HCT116 (cell line): Measurements from ENCODE around the gene RABL3. TPM values are rescaled to one million over a fixed set of nuclear protein-coding genes. Genes with fewer than 3 reads are reported as not detected.

Experiments
- ATAC-seq: fragments of 200-7000 bp; cut with Tn5 transposase; 2 replicates; pipeline ENCODE4 v1.9.1; 2020; ENCODE audit warnings: mild to moderate bottlenecking, moderate library complexity
- BruUV-seq: library from RNA; stranded (reverse); fragments of 400-500 nt; replicated peaks from 2 replicates; lab custom pipeline; 2021; lab: Mats Ljungman, UMichigan
- CTCF ChIA-PET: fragments of 300-600 bp; sonication (Branson Sonifier 250); formaldehyde crosslinking; loops from one replicate; lab custom pipeline; 2021; ENCODE audit warnings: antibody characterized with exemption; lab: Charles Lee
- POLR2A ChIA-PET: fragments of 300-600, 350-600 bp; sonication (Branson Sonifier 250); formaldehyde crosslinking; loops from one replicate; lab custom pipeline; 2021; ENCODE audit warnings: antibody characterized with exemption; lab: Charles Lee
- RAD21 ChIA-PET, 2 experiments: fragments of 300-600 bp; sonication (Branson Sonifier 250); formaldehyde crosslinking; loops; one replicate each; lab custom pipeline; 2023; ENCODE audit warnings: low total read pairs in 2 of 2; ENCODE audit not compliant: uncharacterized antibody in 2 of 2, unreplicated experiment in 2 of 2, low non-redundant PET in 1 of 2; lab: Charles Lee
- DNase-seq: peaks from one replicate; pipeline ENCODE4 v3.0.0-alpha.2; 2010; ENCODE audit warnings: low read depth, low spot score
- H2AFZ ChIP-seq: fragments of 200-600 bp; shearing (Covaris generic), sonication (generic); 2 replicates; pipeline ENCODE4 v1.6.1; 2017; ENCODE audit warnings: low read depth, mixed run types, mixed read lengths, antibody characterized with exemption, low read length; ENCODE audit not compliant: poor library complexity, severe bottlenecking
- H3K27ac ChIP-seq: 2 replicates; pipeline ENCODE4 v1.5.1; 2012; ENCODE audit warnings: low read depth, low read length
- H3K27me3 ChIP-seq: fragments of 200-600 bp; sonication (generic); 2 replicates; pipeline ENCODE4 v1.6.1; 2016; ENCODE audit warnings: mixed run types, low read length, mixed read lengths; ENCODE audit not compliant: insufficient read depth
- H3K36me3 ChIP-seq, 2 experiments: fragments of 200-500 bp in 1 of 2; fragments of 200-600 bp in 1 of 2; sonication (Bioruptor generic) in 1 of 2; sonication (generic) in 1 of 2; 2 replicates each; pipeline versions ENCODE4 v1.5.1 to v1.6.1; 2014 to 2016; ENCODE audit warnings: low read length in 2 of 2, inconsistent platforms in 1 of 2, mixed read lengths in 1 of 2, mixed run types in 1 of 2; ENCODE audit not compliant: insufficient read depth in 2 of 2, control insufficient read depth in 1 of 2
- H3K4me1 ChIP-seq, 2 experiments: fragments of 200-600 bp in 1 of 2; sonication (generic) in 1 of 2; 2 replicates each; pipeline versions ENCODE4 v1.5.1 to v1.6.1; 2012 to 2017; ENCODE audit warnings: low read length in 2 of 2, inconsistent platforms in 1 of 2, mild to moderate bottlenecking in 1 of 2, mixed read lengths in 1 of 2, mixed run types in 1 of 2, moderate library complexity in 1 of 2; ENCODE audit not compliant: insufficient read depth in 2 of 2, control insufficient read depth in 1 of 2
- H3K4me2 ChIP-seq: fragments of 200-600 bp; sonication (generic); 2 replicates; pipeline ENCODE4 v1.6.1; 2017; ENCODE audit warnings: mixed run types, low read length, mixed read lengths
- H3K4me3 ChIP-seq, 2 experiments: fragments of 200-600 bp in 1 of 2; sonication (generic) in 1 of 2; replicated peaks in 1 of 2; 2 replicates each; pipeline ENCODE4 v1.5.1; 2011 to 2016; ENCODE audit warnings: low read length in 2 of 2, control low read depth in 1 of 2, low read depth in 1 of 2, mild to moderate bottlenecking in 1 of 2, mixed read lengths in 1 of 2, mixed run types in 1 of 2
- H3K79me2 ChIP-seq: fragments of 200-600 bp; sonication (generic); 2 replicates; pipeline ENCODE4 v1.6.1; 2017; ENCODE audit warnings: mild to moderate bottlenecking, mixed run types, low read length, moderate library complexity, mixed read lengths; ENCODE audit not compliant: insufficient read depth
- H3K9ac ChIP-seq: fragments of 200-600 bp; sonication (generic); 2 replicates; pipeline ENCODE4 v1.6.1; 2016; ENCODE audit warnings: low read length, mixed read lengths
- H3K9me2 ChIP-seq: fragments of 200-600 bp; sonication (generic), shearing (Covaris generic); 2 replicates; pipeline ENCODE4 v1.6.1; 2017; ENCODE audit warnings: mixed run types, mild to moderate bottlenecking, moderate library complexity; ENCODE audit not compliant: insufficient read depth
- H3K9me3 ChIP-seq, 2 experiments: fragments of 200-500 bp in 1 of 2; fragments of 200-600 bp in 1 of 2; sonication (Bioruptor generic) in 1 of 2; sonication (generic) in 1 of 2; 2 replicates each; pipeline ENCODE4 v1.6.1; 2014 to 2017; ENCODE audit warnings: low read length in 2 of 2, mixed read lengths in 2 of 2, inconsistent platforms in 1 of 2, low read depth in 1 of 2, mild to moderate bottlenecking in 1 of 2, mixed run types in 1 of 2, moderate library complexity in 1 of 2; ENCODE audit not compliant: control insufficient read depth in 1 of 2, insufficient read depth in 1 of 2
- H4K20me1 ChIP-seq: fragments of 200-600 bp; sonication (generic), shearing (Covaris generic); 2 replicates; pipeline ENCODE4 v1.6.1; 2017; ENCODE audit warnings: mixed run types, mild to moderate bottlenecking, moderate library complexity; ENCODE audit not compliant: insufficient read depth
- CBX3 ChIP-seq: IDR thresholded peaks from 2 replicates; pipeline ENCODE4 v1.6.1; 2012; ENCODE audit warnings: low read depth
- CEBPB ChIP-seq: IDR thresholded peaks from 2 replicates; pipeline ENCODE4 v1.6.1; 2012; ENCODE audit warnings: low read depth
- EZH2 ChIP-seq: fragments of 200-600 bp; sonication (generic); IDR thresholded peaks from 2 replicates; pipeline ENCODE4 v1.6.1; 2017; ENCODE audit warnings: antibody characterized with exemption, mixed run types
- EZH2phosphoT487 ChIP-seq: fragments of 200-600 bp; IDR thresholded peaks from 2 replicates; pipeline ENCODE4 v1.6.1; 2018; ENCODE audit warnings: antibody characterized with exemption, borderline replicate concordance
- FOSL1 ChIP-seq: IDR thresholded peaks from 2 replicates; pipeline ENCODE4 v1.6.1; 2012; ENCODE audit warnings: low read depth
- JUND ChIP-seq: IDR thresholded peaks from 2 replicates; pipeline ENCODE4 v1.6.1; 2012
- POLR2A ChIP-seq: IDR thresholded peaks from 2 replicates; pipeline ENCODE4 v1.7.0; 2011; ENCODE audit warnings: borderline replicate concordance; ENCODE audit not compliant: insufficient read depth, insufficient read length; ENCODE audit errors: extremely low read depth
- POLR2AphosphoS5 ChIP-seq: IDR thresholded peaks from 2 replicates; pipeline ENCODE4 v1.6.1; 2011; ENCODE audit warnings: mild to moderate bottlenecking, low read depth, low read length, moderate library complexity
- RAD21 ChIP-seq: IDR thresholded peaks from 2 replicates; pipeline ENCODE4 v1.6.1; 2012; ENCODE audit warnings: low read depth, mild to moderate bottlenecking
- REST ChIP-seq: IDR thresholded peaks from 2 replicates; pipeline ENCODE4 v1.6.1; 2012; ENCODE audit warnings: low read depth
- SIN3A ChIP-seq: IDR thresholded peaks from 2 replicates; pipeline ENCODE4 v1.6.1; 2012; ENCODE audit warnings: low read depth
- SP1 ChIP-seq: IDR thresholded peaks from 2 replicates; pipeline ENCODE4 v1.6.1; 2012; ENCODE audit warnings: low read depth
- SRF ChIP-seq: IDR thresholded peaks from 2 replicates; pipeline ENCODE4 v1.6.1; 2012; ENCODE audit warnings: low read depth
- YY1 ChIP-seq: IDR thresholded peaks from 2 replicates; pipeline ENCODE4 v1.6.1; 2011; ENCODE audit warnings: low read length, low read depth, moderate library complexity, mild to moderate bottlenecking; ENCODE audit not compliant: insufficient replicate concordance; ENCODE audit errors: extremely low read depth
- ZBTB33 ChIP-seq: IDR thresholded peaks from 2 replicates; pipeline ENCODE4 v1.6.1; 2011; ENCODE audit warnings: mild to moderate bottlenecking, low read length, moderate library complexity; ENCODE audit not compliant: insufficient replicate concordance; ENCODE audit errors: extremely low read depth
- intact Hi-C: fragments of 100-400 bp; cut with micrococcal nuclease; formaldehyde crosslinking; loops from 2 replicates; pipeline ENCODE4 v1.10.0; 2022
- total RNA-seq: library from RNA; stranded (reverse); gene quantifications from one replicate; pipeline ENCODE4 v1.2.1, GENCODE V29; 2021; ENCODE audit not compliant: unreplicated experiment

RABL3 gene
- total RNA-seq, 1 experiment from 2014 or later, result 23.8 TPM

GRCh38 chr3:120661945-120662344 lies 80.4 kb downstream of the RABL3 start (continued):
- no peak for TF ChIP-seq CBX3
- TF ChIP-seq POLR2A, result no peak
- no peak for TF ChIP-seq SRF
- no peak for TF ChIP-seq YY1
- TF ChIP-seq SIN3A, result no peak
- no peak for TF ChIP-seq EZH2
- TF ChIP-seq EZH2phosphoT487, result no peak
- TF ChIP-seq, all 23 proteins: peak for 0

GRCh38 chr3:120661106-120661905 lies 81.0 kb downstream of the RABL3 start:
- Histone ChIP-seq H3K4me1 (no peaks in the 10 kb centered on the region), H3K79me2 (no peaks in the 10 kb centered on the region), H3K36me3 (no peaks in the 10 kb centered on the region), H3K4me2 (no peak overlapping the region), H3K9me2 (no peaks in the 10 kb centered on the region), H3K4me3 (no peak overlapping the region), H4K20me1 (no peaks in the 10 kb centered on the region), H3K27me3 (no peaks in the 10 kb centered on the region), H3K9me3 (no peaks in the 10 kb centered on the region), H3K9ac (no peak overlapping the region), H2AFZ (no peak overlapping the region), H3K27ac (no peak overlapping the region)
- intact Hi-C loops, result no loop called here
- ChIA-PET POLR2A (no interaction called here), RAD21 (no interaction called here), CTCF (no interaction called here)
- no TSS peak for BruUV-seq
- DNase-seq, result no peak
- no peak for TF ChIP-seq SP1
- no peak for TF ChIP-seq EZH2phosphoT487
- no peak for TF ChIP-seq SRF
- no peak for TF ChIP-seq FOSL1
- no peak for TF ChIP-seq REST
- no peak for TF ChIP-seq ZBTB33
- TF ChIP-seq POLR2A, result no peak
- TF ChIP-seq POLR2AphosphoS5, result no peak
- TF ChIP-seq CEBPB, result no peak
- TF ChIP-seq RAD21, result no peak
- TF ChIP-seq JUND, result no peak
- no peak for TF ChIP-seq CBX3
- ATAC-seq, result no peak
